SU-DHL-6 (cell line): ENCODE results near the gene DIS3L2.

ENCODE experiments used
- H2AFZ ChIP-seq: fragments of 200-600 bp; sonication (generic); 2 replicates; pipeline ENCODE4 v1.6.1; 2014; ENCODE audit warnings: low read depth, mild to moderate bottlenecking, moderate library complexity, mixed read lengths, antibody characterized with exemption, low read length; ENCODE audit not compliant: severe bottlenecking
- H3F3A ChIP-seq: fragments of 200-600 bp; shearing (Covaris generic); 2 replicates; pipeline ENCODE4 v1.6.0; 2016; ENCODE audit warnings: antibody characterized with exemption, mild to moderate bottlenecking; ENCODE audit not compliant: insufficient read depth
- H3K27ac ChIP-seq: fragments of 200-600 bp; sonication (generic); 2 replicates; pipeline ENCODE4 v1.5.1; 2016; ENCODE audit warnings: low read depth, mild to moderate bottlenecking, low read length, moderate library complexity, mixed read lengths
- H3K27me3 ChIP-seq: fragments of 200-600 bp; sonication (generic), shearing (Covaris generic); 2 replicates; pipeline ENCODE4 v1.6.0; 2014; ENCODE audit warnings: mild to moderate bottlenecking, low read length
- H3K36me3 ChIP-seq: fragments of 200-600 bp; sonication (generic); 2 replicates; pipeline ENCODE4 v1.6.1; 2014; ENCODE audit warnings: mild to moderate bottlenecking, low read length, mixed read lengths
- H3K4me2 ChIP-seq: fragments of 300-600, 200-600 bp; shearing (Covaris generic), sonication (generic); 2 replicates; pipeline ENCODE4 v1.6.0; 2014; ENCODE audit warnings: low read length, low read depth, mild to moderate bottlenecking; ENCODE audit not compliant: poor library complexity, severe bottlenecking
- H3K4me3 ChIP-seq: fragments of 200-600 bp; sonication (generic); 2 replicates; pipeline ENCODE4 v1.5.1; 2014; ENCODE audit warnings: antibody characterized with exemption, low read length, mild to moderate bottlenecking, mixed read lengths; ENCODE audit not compliant: insufficient read depth, poor library complexity, severe bottlenecking
- H3K79me2 ChIP-seq: fragments of 200-600 bp; sonication (generic); 2 replicates; pipeline ENCODE4 v1.6.1; 2014; ENCODE audit warnings: mild to moderate bottlenecking, low read length, moderate library complexity; ENCODE audit not compliant: insufficient read depth
- H3K9ac ChIP-seq: fragments of 200-600 bp; sonication (generic); 2 replicates; pipeline ENCODE4 v1.7.0; 2014; ENCODE audit warnings: mild to moderate bottlenecking, low read length
- H3K9me2 ChIP-seq: fragments of 200-600 bp; sonication (generic); replicated peaks from 2 replicates; pipeline ENCODE4 v1.6.1; 2014; ENCODE audit warnings: low read length; ENCODE audit not compliant: insufficient read depth
- H3K9me3 ChIP-seq: fragments of 200-600 bp; sonication (generic); 2 replicates; pipeline ENCODE4 v1.6.1; 2014; ENCODE audit warnings: low read length, mixed read lengths; ENCODE audit not compliant: insufficient read depth
- H4K20me1 ChIP-seq: fragments of 200-600 bp; sonication (generic); 2 replicates; pipeline ENCODE4 v1.6.1; 2014; ENCODE audit warnings: low read depth, mild to moderate bottlenecking, antibody characterized with exemption, low read length, moderate library complexity, mixed read lengths
- CTCF ChIP-seq: fragments of 200-600 bp; sonication (generic); IDR thresholded peaks from one replicate; pipeline ENCODE4 v1.5.1; 2017; ENCODE audit warnings: antibody characterized with exemption, mild to moderate bottlenecking, low read length, moderate library complexity; ENCODE audit not compliant: insufficient read depth, poor library complexity, severe bottlenecking
- EZH2phosphoT487 ChIP-seq: fragments of 200-600 bp; sonication (generic), shearing (Covaris generic); conservative IDR thresholded peaks from 2 replicates; pipeline ENCODE4 v1.6.1; 2018; ENCODE audit warnings: mild to moderate bottlenecking, antibody characterized with exemption, low read length, moderate library complexity, mixed read lengths

DIS3L2 gene

GRCh38 chr2:232278534-232278933, 317.0 kb downstream of the DIS3L2 start:
- Histone ChIP-seq H3K27ac (no peak overlapping the region), H3K9ac (no peak overlapping the region), H2AFZ (no peak overlapping the region), H4K20me1 (no peaks in the 10 kb centered on the region), H3K79me2 (no peaks in the 10 kb centered on the region), H3K36me3 (no peaks in the 10 kb centered on the region), H3K27me3 (no peaks in the 10 kb centered on the region), H3K9me3 (no peaks in the 10 kb centered on the region), H3K4me3 (no peak overlapping the region), H3K4me2 (no peak overlapping the region), H3K9me2 (no peaks in the 10 kb centered on the region), H3F3A (no peaks in the 10 kb centered on the region)
- TF ChIP-seq EZH2phosphoT487 (no peak), CTCF (no peak)

- Histone ChIP-seq H3F3A (no peaks in the 10 kb centered on the region), H2AFZ (no peak overlapping the region), H4K20me1 (no peaks in the 10 kb centered on the region), H3K4me2 (no peak overlapping the region), H3K79me2 (no peaks in the 10 kb centered on the region), H3K27ac (no peak overlapping the region), H3K9me3 (no peaks in the 10 kb centered on the region), H3K9me2 (no peaks in the 10 kb centered on the region), H3K9ac (no peak overlapping the region), H3K36me3 (no peaks in the 10 kb centered on the region), H3K4me3 (no peak overlapping the region), H3K27me3 (no peaks in the 10 kb centered on the region)
- TF ChIP-seq EZH2phosphoT487 (no peak), CTCF (no peak)
These were observed 318.8 kb downstream of the DIS3L2 start for GRCh38 chr2:232280341-232280740.

- Histone ChIP-seq H2AFZ (no peak overlapping the region), H3K9me2 (no peaks in the 10 kb centered on the region), H3K27ac (no peak overlapping the region), H3K4me3 (no peak overlapping the region), H3K9ac (no peak overlapping the region), H4K20me1 (no peaks in the 10 kb centered on the region), H3K4me2 (no peak overlapping the region), H3F3A (no peaks in the 10 kb centered on the region), H3K27me3 (no peaks in the 10 kb centered on the region), H3K9me3 (no peaks in the 10 kb centered on the region), H3K36me3 (no peaks in the 10 kb centered on the region), H3K79me2 (no peaks in the 10 kb centered on the region)
- TF ChIP-seq EZH2phosphoT487 (no peak), CTCF (no peak)
These were observed 320.5 kb downstream of the DIS3L2 start for GRCh38 chr2:232281858-232282507.
